Kidney (tissue), 14 donors: ENCODE data around the gene HAX1. TPM values are rescaled to one million over a fixed set of nuclear protein-coding genes. Genes with fewer than 3 reads are reported as not detected.
"Not testable (repeated sequence)": the region's sequence is repeated elsewhere in the genome, so short reads cannot be mapped to it uniquely, and the experiment has no call there.

Experiments used
- DNase-seq, 5 donors: peaks; one replicate each; pipeline ENCODE4 v3.0.0-alpha.2; 2013 to 2020
- FAIRE-seq: peaks from 2 replicates; lab custom pipeline; 2012; peaks lifted over from hg19 to GRCh38; lab: Jason Lieb, UNC
- H3K27ac ChIP-seq, 2 donors: one replicate each; pipeline ENCODE4 v1.7.0; 2013; ENCODE audit warnings: low read depth in 2 of 2, low read length in 2 of 2, inconsistent platforms in 1 of 2
- H3K27me3 ChIP-seq: one replicate; pipeline ENCODE4 v1.7.1; 2013; ENCODE audit warnings: low read length, inconsistent platforms; ENCODE audit not compliant: control insufficient read depth, insufficient read depth
- H3K36me3 ChIP-seq, 3 donors: one replicate each; pipeline versions ENCODE4 v1.7.0 to v1.7.1; 2013; ENCODE audit warnings: low read length in 3 of 3, control low read depth in 1 of 3, inconsistent platforms in 1 of 3; ENCODE audit not compliant: insufficient read depth in 3 of 3, control insufficient read depth in 2 of 3
- H3K4me1 ChIP-seq, 3 donors: one replicate each; pipeline versions ENCODE4 v1.7.0 to v1.7.1; 2013; ENCODE audit warnings: low read length in 3 of 3, inconsistent platforms in 1 of 3, low read depth in 1 of 3; ENCODE audit not compliant: control insufficient read depth in 2 of 3, insufficient read depth in 2 of 3
- H3K4me3 ChIP-seq, 3 donors: one replicate each; pipeline versions ENCODE4 v1.7.0 to v1.8.1; 2013; ENCODE audit warnings: low read length in 3 of 3, control low read depth in 1 of 3, inconsistent platforms in 1 of 3
- H3K9ac ChIP-seq, 3 donors: one replicate each; pipeline versions ENCODE4 v1.7.0 to v1.7.1; 2013; ENCODE audit warnings: low read length in 3 of 3, control low read depth in 1 of 3, inconsistent platforms in 1 of 3
- H3K9me3 ChIP-seq, 3 donors: one replicate each; pipeline versions ENCODE4 v1.7.0 to v1.7.1; 2013; ENCODE audit warnings: low read length in 3 of 3, control low read depth in 1 of 3, inconsistent platforms in 1 of 3; ENCODE audit not compliant: control insufficient read depth in 2 of 3, insufficient read depth in 1 of 3
- intact Hi-C: fragments of 100-400 bp; cut with DNase I; formaldehyde crosslinking; loops from one replicate; pipeline ENCODE4 v1.11.1; 2022
- polyA plus RNA-seq: library from polyadenylated mRNA; stranded (reverse); fragments of 350-450 nt; fragmentation: Illumina TruSeq; extraction: RNeasy Lipid Tissue Mini Kit (QIAGEN cat#74804); gene quantifications from one replicate; pipeline ENCODE4 v1.2.3, GENCODE V29; 2014; ENCODE audit warnings: low read depth, low replicate concordance; ENCODE audit not compliant: insufficient read depth
- total RNA-seq: library from RNA; stranded (reverse); fragmentation: NEBNext Ultra II Directional; extraction: Animal tissue kit (Norgen Biotek cat#: 25700); gene quantifications from one replicate; pipeline ENCODE4 v1.2.1, GENCODE V29; 2021
- TF ChIP-seq, protein P1 (sequence below): IDR thresholded peaks from 3 replicates; pipeline ENCODE4 v1.5.1; 2012; ENCODE audit warnings: mild to moderate bottlenecking, moderate library complexity, borderline replicate concordance; ENCODE audit not compliant: insufficient read depth; ENCODE audit errors: extremely low read depth
- donor health status: control.
- donor health status: control.
- donor health status: control.
- donor health status: control.
- donor health status: control.
- donor health status: DM: yes; HTN: yes; CAD: no.
- donor health status: Normal renal cell carcinoma (clear cell type).

The HAX1 gene
- total and polyA plus RNA-seq, 2 donors from 2014 or later, result 74.8 to 153 TPM

GRCh38 chr1:154312229-154313065 lies 40.0 kb downstream of the HAX1 start:
- H3K9ac ChIP-seq, H3K9me3 ChIP-seq, intact Hi-C loops, H3K27me3 ChIP-seq, DNase-seq, H3K4me1 ChIP-seq, H3K36me3 ChIP-seq, H3K4me3 ChIP-seq, H3K27ac ChIP-seq, FAIRE-seq: not testable (repeated sequence)

GRCh38 chr1:154313066-154313356 lies 40.6 kb downstream of the HAX1 start:
- FAIRE-seq (no peak), DNase-seq (no peak)

GRCh38 chr1:154314226-154314625 lies 41.8 kb downstream of the HAX1 start:
- DNase-seq, H3K36me3 ChIP-seq, H3K9ac ChIP-seq, H3K4me3 ChIP-seq, H3K27ac ChIP-seq, intact Hi-C loops, FAIRE-seq, H3K4me1 ChIP-seq, H3K9me3 ChIP-seq, H3K27me3 ChIP-seq: not testable (repeated sequence)

More at GRCh38 chr1:154313066-154313356, 40.6 kb downstream of the HAX1 start:
- Histone ChIP-seq H3K36me3 (no peaks in the 10 kb centered on the region), H3K4me1 (no peaks in the 10 kb centered on the region), H3K4me3 (no peak overlapping the region), H3K27me3 (no peaks in the 10 kb centered on the region), H3K9ac (no peak overlapping the region), H3K27ac (no peak overlapping the region), H3K9me3 (no peaks in the 10 kb centered on the region)
- TF ChIP-seq, protein P1, sequence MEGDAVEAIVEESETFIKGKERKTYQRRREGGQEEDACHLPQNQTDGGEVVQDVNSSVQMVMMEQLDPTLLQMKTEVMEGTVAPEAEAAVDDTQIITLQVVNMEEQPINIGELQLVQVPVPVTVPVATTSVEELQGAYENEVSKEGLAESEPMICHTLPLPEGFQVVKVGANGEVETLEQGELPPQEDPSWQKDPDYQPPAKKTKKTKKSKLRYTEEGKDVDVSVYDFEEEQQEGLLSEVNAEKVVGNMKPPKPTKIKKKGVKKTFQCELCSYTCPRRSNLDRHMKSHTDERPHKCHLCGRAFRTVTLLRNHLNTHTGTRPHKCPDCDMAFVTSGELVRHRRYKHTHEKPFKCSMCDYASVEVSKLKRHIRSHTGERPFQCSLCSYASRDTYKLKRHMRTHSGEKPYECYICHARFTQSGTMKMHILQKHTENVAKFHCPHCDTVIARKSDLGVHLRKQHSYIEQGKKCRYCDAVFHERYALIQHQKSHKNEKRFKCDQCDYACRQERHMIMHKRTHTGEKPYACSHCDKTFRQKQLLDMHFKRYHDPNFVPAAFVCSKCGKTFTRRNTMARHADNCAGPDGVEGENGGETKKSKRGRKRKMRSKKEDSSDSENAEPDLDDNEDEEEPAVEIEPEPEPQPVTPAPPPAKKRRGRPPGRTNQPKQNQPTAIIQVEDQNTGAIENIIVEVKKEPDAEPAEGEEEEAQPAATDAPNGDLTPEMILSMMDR, result no peak
- intact Hi-C loops, result no loop called here

DNA sequence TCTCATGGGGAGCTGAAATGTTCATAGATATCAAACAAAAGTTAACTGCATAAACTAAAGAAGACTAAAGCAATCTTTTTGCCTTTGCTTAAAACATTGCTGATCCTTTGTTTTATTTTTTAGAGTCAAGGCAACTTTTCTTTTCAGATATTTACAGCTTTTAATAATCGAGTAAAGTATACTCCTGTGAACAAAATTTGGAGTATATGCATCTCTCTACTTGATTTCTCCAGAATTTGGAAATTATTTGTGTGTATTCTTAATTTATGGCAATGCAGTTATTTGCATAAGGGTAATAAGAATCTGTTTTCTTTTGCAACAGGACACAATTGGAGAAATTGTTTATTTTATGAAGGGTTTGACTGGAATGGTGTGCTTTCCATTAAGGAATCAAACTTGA lies 44.3 kb downstream of the HAX1 start:
- intact Hi-C loops, result no loop called here
- no peak overlapping the region for H3K27ac ChIP-seq
- no peak for FAIRE-seq
- no peaks in the 10 kb centered on the region for H3K27me3 ChIP-seq
- no peaks in the 10 kb centered on the region for H3K9me3 ChIP-seq
- no peak for DNase-seq
- H3K4me1 ChIP-seq, result no peaks in the 10 kb centered on the region
- TF ChIP-seq, protein P1, result no peak
- no peak overlapping the region for H3K9ac ChIP-seq
- no peaks in the 10 kb centered on the region for H3K36me3 ChIP-seq
- no peak overlapping the region for H3K4me3 ChIP-seq
